HepG2 (cell line): ENCODE results near the gene RCCD1. TPM values are rescaled to one million over a fixed set of nuclear protein-coding genes. Genes with fewer than 3 reads are reported as not detected.

Experiments
- ATAC-seq: fragments of 200-7000 bp; cut with Tn5 transposase; 3 replicates; pipeline ENCODE4 v1.9.1; 2020; ENCODE audit warnings: mild to moderate bottlenecking, moderate library complexity
- BruUV-seq: library from RNA; stranded (reverse); fragments of 400-500 nt; replicated peaks from 2 replicates; lab custom pipeline; 2021; lab: Mats Ljungman, UMichigan
- CTCF ChIA-PET: fragments of 300-600 bp; formaldehyde crosslinking; extraction: SDS; loops from one replicate; lab custom pipeline; 2021; ENCODE audit warnings: low total read pairs, inconsistent platforms, low intra/inter-chr PET ratio; lab: Yijun Ruan, JAX
- POLR2A ChIA-PET: fragments of 350-600 bp; sonication (Branson Sonifier 250); formaldehyde crosslinking; loops from one replicate; lab custom pipeline; 2020; ENCODE audit warnings: antibody characterized with exemption, inconsistent platforms; lab: Yijun Ruan, JAX
- DNase-seq: peaks from one replicate; pipeline ENCODE4 v3.0.0-alpha.2; 2015; ENCODE audit warnings: low spot score
- FAIRE-seq: peaks from 3 replicates; lab custom pipeline; 2011; peaks lifted over from hg19 to GRCh38; lab: Jason Lieb, UNC
- H2AFZ ChIP-seq: one replicate; pipeline ENCODE4 v1.6.1; 2011; ENCODE audit warnings: low read length, inconsistent platforms
- H3K27ac ChIP-seq: fragments of 300-600 bp; 3 replicates; pipeline ENCODE4 v1.8.0; 2011; ENCODE audit warnings: mixed run types, mild to moderate bottlenecking, mixed read lengths, low read length, inconsistent platforms; ENCODE audit not compliant: insufficient read depth; ENCODE audit errors: extremely low read length
- H3K27me3 ChIP-seq, 2 experiments: fragments of 200-600 bp in 1 of 2; 2 replicates in 1 of 2; 3 replicates in 1 of 2; pipeline versions ENCODE4 v1.6.0 to v1.8.0; 2011; ENCODE audit warnings: low read length in 2 of 2, mild to moderate bottlenecking in 2 of 2, moderate library complexity in 2 of 2, inconsistent platforms in 1 of 2; ENCODE audit not compliant: insufficient read depth in 2 of 2, control insufficient read depth in 1 of 2
- H3K36me3 ChIP-seq, 2 experiments: fragments of 200-600 bp in 1 of 2; replicated peaks in 1 of 2; 2 replicates in 1 of 2; 3 replicates in 1 of 2; pipeline versions ENCODE4 v1.5.1 to v1.8.0; 2011; ENCODE audit warnings: low read length in 2 of 2, inconsistent platforms in 1 of 2; ENCODE audit not compliant: insufficient read depth in 2 of 2, control insufficient read depth in 1 of 2
- H3K4me1 ChIP-seq: 2 replicates; pipeline ENCODE4 v1.5.1; 2012; ENCODE audit warnings: low read length, inconsistent platforms; ENCODE audit not compliant: insufficient read depth
- H3K4me2 ChIP-seq: 2 replicates; pipeline ENCODE4 v1.6.0; 2011; ENCODE audit warnings: low read depth, low read length, inconsistent platforms
- H3K4me3 ChIP-seq, 3 experiments: fragments of 200-600 bp in 1 of 3; sonication (generic), shearing (Covaris generic) in 1 of 3; replicated peaks in 1 of 3; 2 replicates each; pipeline ENCODE4 v1.5.1; 2011 to 2016; ENCODE audit warnings: low read length in 3 of 3, inconsistent platforms in 2 of 3, low read depth in 2 of 3, mild to moderate bottlenecking in 2 of 3, control low read depth in 1 of 3, mixed read lengths in 1 of 3; ENCODE audit not compliant: insufficient read depth in 1 of 3
- H3K79me2 ChIP-seq: one replicate; pipeline ENCODE4 v1.6.1; 2011; ENCODE audit warnings: low read length, inconsistent platforms; ENCODE audit not compliant: insufficient read depth
- H3K9ac ChIP-seq: 2 replicates; pipeline ENCODE4 v1.6.0; 2011; ENCODE audit warnings: mild to moderate bottlenecking, low read depth, low read length, inconsistent platforms; ENCODE audit not compliant: insufficient read depth
- H3K9me3 ChIP-seq: 2 replicates; pipeline ENCODE4 v1.5.1; 2012; ENCODE audit warnings: mild to moderate bottlenecking, low read length
- H4K20me1 ChIP-seq: 2 replicates; pipeline ENCODE4 v1.6.0; 2011; ENCODE audit warnings: inconsistent platforms, mild to moderate bottlenecking, low read length, moderate library complexity; ENCODE audit not compliant: insufficient read depth
- HMG20B ChIP-seq: conservative IDR thresholded peaks from 2 replicates; pipeline ENCODE4 v1.6.1; 2016; ENCODE audit warnings: missing genetic modification reagents, missing compliant biosample characterization
- HNRNPLL ChIP-seq: fragments of 200-400 bp; formaldehyde crosslinking; IDR thresholded peaks from 2 replicates; pipeline ENCODE4 v1.6.1; 2017; ENCODE audit warnings: mild to moderate bottlenecking, low read depth, low read length; ENCODE audit not compliant: poor library complexity, severe bottlenecking
- KDM5B ChIP-seq: sonication (generic); formaldehyde crosslinking; IDR thresholded peaks from 2 replicates; pipeline ENCODE4 v1.4.0; 2020; ENCODE audit warnings: missing genetic modification reagents, mild to moderate bottlenecking, borderline replicate concordance
- POLR2AphosphoS5 ChIP-seq: IDR thresholded peaks from 2 replicates; pipeline ENCODE4 v1.6.1; 2012; ENCODE audit warnings: low read depth, low read length
- ZBTB4 ChIP-seq: sonication (generic); formaldehyde crosslinking; IDR thresholded peaks from 2 replicates; pipeline ENCODE4 v1.4.0; 2020; ENCODE audit warnings: missing genetic modification reagents, mild to moderate bottlenecking, borderline replicate concordance
- ZBTB8A ChIP-seq: sonication (generic); formaldehyde crosslinking; IDR thresholded peaks from 2 replicates; pipeline ENCODE4 v1.4.0; 2020; ENCODE audit warnings: mild to moderate bottlenecking, low read depth, missing genetic modification reagents, borderline replicate concordance
- ZMYM2 ChIP-seq: sonication (generic); formaldehyde crosslinking; IDR thresholded peaks from 2 replicates; pipeline ENCODE4 v1.8.0; 2022; ENCODE audit warnings: mild to moderate bottlenecking, missing genetic modification reagents
- ZNF264 ChIP-seq: sonication (generic); formaldehyde crosslinking; IDR thresholded peaks from 2 replicates; pipeline ENCODE4 v1.4.0; 2020; ENCODE audit warnings: missing genetic modification reagents
- ZNF367 ChIP-seq: sonication (generic); formaldehyde crosslinking; IDR thresholded peaks from 2 replicates; pipeline ENCODE4 v1.4.0; 2020; ENCODE audit warnings: missing genetic modification reagents, borderline replicate concordance
- ZNF770 ChIP-seq: sonication (generic); formaldehyde crosslinking; IDR thresholded peaks from 2 replicates; pipeline ENCODE4 v1.5.0; 2020; ENCODE audit warnings: mild to moderate bottlenecking, missing genetic modification reagents
- WGBS: methylation state at CpG from one replicate; pipeline ENCODE4 v1.1.6; 2017; ENCODE audit warnings: low lambda C conversion rate; 5-methylcytosine and 5-hydroxymethylcytosine counted together
- in situ Hi-C: cut with HindIII; loops from 2 replicates; pipeline ENCODE4 v1.10.0; 2017; ENCODE audit warnings: low pct_unique_long_range_greater_than_20kb; ENCODE audit not compliant: extremely low pct_ligation_motif_present
- intact Hi-C: fragments of 100-400 bp; cut with micrococcal nuclease; formaldehyde crosslinking; loops from one replicate; pipeline ENCODE4 v1.10.0; 2022; ENCODE audit not compliant: unreplicated experiment
- polyA plus RNA-seq, 8 experiments: library from polyadenylated mRNA; depleted of rRNA in 3 of 8; stranded (reverse) in 7 of 8; unstranded in 1 of 8; fragments of >200 nt; fragmentation: Illumina TruSeq in 4 of 8; extraction: Trizol in 4 of 8; gene quantifications; 2 replicates each; pipeline versions ENCODE4 v1.2.1 to v1.2.3, GENCODE V29; 2011 to 2016; ENCODE audit warnings: low read depth in 4 of 8, missing spikeins in 1 of 8, mixed read lengths in 1 of 8; ENCODE audit not compliant: insufficient read depth in 1 of 8
- total RNA-seq, 5 experiments: library from RNA; depleted of rRNA; stranded (reverse); fragments of >200 nt; fragmentation: Illumina TruSeq; extraction: Trizol; gene quantifications; 2 replicates each; pipeline ENCODE4 v1.2.3, GENCODE V29; 2016; ENCODE audit warnings: low read depth in 1 of 5

The RCCD1 gene
- total and polyA plus RNA-seq, 2 of the 13 experiments (the other 11 are each of a cell fraction or from before 2014, with no cell fraction given), result 14.1 to 15.1 TPM

- Histone ChIP-seq H3K27ac (no peak overlapping the region), H3K4me2 (no peak overlapping the region), H3K36me3 (peaks cover 3 to 31% of the 10 kb centered on the region in 2 experiments; a peak in 3 of 5 replicates), H3K4me3 (no peak overlapping the region), H3K9me3 (no peaks in the 10 kb centered on the region), H3K27me3 (no peaks in the 10 kb centered on the region), H3K4me1 (peaks cover 26% of the 10 kb centered on the region), H3K79me2 (peaks cover 71% of the 10 kb centered on the region), H4K20me1 (peaks cover 7% of the 10 kb centered on the region; the same call in 1 of the 2 replicates), H3K9ac (no peak overlapping the region), H2AFZ (no peak overlapping the region)
- POLR2A ChIA-PET, result interaction anchor here (0.8 kb wide), 1 partner anchor 57 kb away, joined by 3 read pairs; no protein-coding TSS in a partner anchor
- DNase-seq (no peak), FAIRE-seq (no peak), ATAC-seq (no peak)
- TF ChIP-seq ZNF770 (0 out of 2 replicates have a peak, but pooled peaks have one; percentile 27), HMG20B (CRISPR knock-in tag) (no peak)
- no TSS peak for BruUV-seq
- CTCF ChIA-PET, result no interaction called here
- in situ Hi-C loops, result no loop called here
- 90% methylated on average over 11 of the region's 11 CpGs for WGBS
- intact Hi-C loops, result no loop called here
Observed at GRCh38 chr15:90986790-90987507, 32.3 kb downstream of the RCCD1 start.

GRCh38 chr15:90987561-90988141 is 33.0 kb downstream of the RCCD1 start:
- Histone ChIP-seq H4K20me1 (peaks cover 7% of the 10 kb centered on the region), H3K4me3 (no peak overlapping the region), H3K27me3 (no peaks in the 10 kb centered on the region), H3K9ac (no peak overlapping the region), H3K79me2 (peaks cover 77% of the 10 kb centered on the region), H3K4me1 (peaks cover 33% of the 10 kb centered on the region), H3K27ac (no peak overlapping the region), H2AFZ (no peak overlapping the region), H3K36me3 (peaks cover 3 to 26% of the 10 kb centered on the region in 2 experiments; a peak in 3 of 5 replicates), H3K9me3 (no peaks in the 10 kb centered on the region), H3K4me2 (no peak overlapping the region)
- in situ Hi-C loops (no loop called here), intact Hi-C loops (no loop called here)
- no peak for DNase-seq
- ChIA-PET POLR2A (interaction anchor here (0.8 kb wide), 1 partner anchor 58 kb away, joined by 3 read pairs; no protein-coding TSS in a partner anchor), CTCF (no interaction called here)
- no TSS peak for BruUV-seq
- FAIRE-seq, result no peak
- TF ChIP-seq POLR2AphosphoS5 (no peak), KDM5B (no peak), ZBTB8A (CRISPR knock-in tag) (no peak), ZNF264 (CRISPR knock-in tag) (no peak), ZNF367 (CRISPR knock-in tag) (no peak), HNRNPLL (no peak), ZBTB4 (CRISPR knock-in tag) (no peak), ZMYM2 (CRISPR knock-in tag) (no peak)
- whole genome bisulfite sequencing, result 88% methylated on average over 7 of the region's 7 CpGs
- no peak for ATAC-seq
